Measurements from ENCODE around the gene CCDC185.
"Not testable (repeated sequence)": the region's sequence is repeated elsewhere in the genome, so short reads cannot be mapped to it uniquely, and the experiment has no call there.

Gene CCDC185

GRCh38 chr1:223363856-223364684 is 29.1 kb upstream of the CCDC185 start, which contains the start of gene SUSD4:
SUSD4 (minus strand) TSS chr1:223364176; CDS start chr1:223363425, 751 bp downstream.
- FAIRE-seq (no peak), DNase-seq (ENCODE audit: insufficient read length, low spot score) (no peak)
- TF ChIP-seq POLR2A (IDR thresholded peaks at IDR 0.05; ENCODE audit: low read depth, low read length) = no peak

DNA sequence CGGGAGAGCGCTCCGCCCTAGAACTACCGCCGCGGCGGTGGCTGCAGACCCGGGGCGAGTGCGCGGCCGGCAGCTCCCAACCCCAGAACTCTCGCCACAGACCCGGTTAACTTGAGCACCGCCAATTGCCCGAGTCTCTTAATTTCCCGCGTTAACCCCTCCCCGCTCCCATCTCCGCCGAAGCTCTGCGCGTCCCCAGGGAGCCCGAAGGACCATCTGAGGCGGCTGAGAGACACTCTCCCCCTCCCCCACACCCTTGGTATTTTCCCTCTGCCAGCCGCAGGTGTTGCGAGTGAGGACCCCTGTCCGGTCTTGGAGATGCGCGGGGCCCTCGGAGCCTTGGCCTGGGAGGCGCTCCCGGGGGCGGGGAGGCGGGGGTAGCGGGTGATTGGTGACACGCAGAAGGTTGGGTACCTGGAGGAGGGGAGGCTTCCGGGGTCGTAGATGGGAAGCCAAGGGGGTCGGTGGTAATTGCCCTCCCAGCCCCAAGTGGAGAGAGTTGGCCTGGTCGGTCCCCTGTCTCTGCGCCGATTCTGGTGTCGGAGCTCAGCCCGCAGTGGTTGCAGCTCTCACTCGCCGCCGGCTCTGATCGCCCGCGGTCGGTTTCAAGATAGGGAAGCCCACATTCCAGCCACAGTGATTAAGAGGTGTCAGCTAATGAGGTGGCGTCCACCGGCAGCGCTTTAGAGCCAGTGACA is 28.4 kb upstream of the CCDC185 start:
- FAIRE-seq (no peak), DNase-seq (ENCODE audit: insufficient read length, low spot score) (no peak)
- TF ChIP-seq POLR2A (IDR thresholded peaks at IDR 0.05; ENCODE audit: low read depth, low read length) = no peak

DNA sequence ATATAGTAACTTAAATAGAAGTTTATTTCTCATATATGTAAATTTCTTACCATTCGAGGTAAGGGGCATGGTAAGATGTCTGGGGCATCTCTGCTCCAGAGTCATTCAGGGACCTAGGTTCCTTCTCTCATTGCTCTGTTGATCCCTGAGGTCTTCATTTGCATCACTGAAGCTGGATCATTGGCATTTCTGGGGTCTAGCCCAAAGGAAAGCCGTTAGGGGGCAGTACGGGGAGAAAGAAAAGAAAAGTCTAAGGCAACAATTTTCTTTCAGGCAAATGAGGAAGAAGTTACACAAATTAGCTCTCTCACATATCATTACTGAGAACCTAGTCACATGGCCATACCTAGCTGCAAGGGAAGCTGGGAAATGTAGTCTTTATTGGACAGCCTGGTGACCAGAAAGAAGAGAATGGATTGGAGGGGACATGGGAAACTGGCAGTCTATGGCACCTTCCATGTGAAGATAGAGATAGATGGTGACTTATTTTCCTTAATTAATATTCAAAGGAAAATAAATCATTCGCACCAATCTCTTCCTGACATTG is 19.1 kb upstream of the CCDC185 start:
- no peak for DNase-seq (ENCODE audit: insufficient read length, low spot score)
- FAIRE-seq = no peak
- TF ChIP-seq POLR2A (IDR thresholded peaks at IDR 0.05; ENCODE audit: low read depth, low read length) = no peak

DNA sequence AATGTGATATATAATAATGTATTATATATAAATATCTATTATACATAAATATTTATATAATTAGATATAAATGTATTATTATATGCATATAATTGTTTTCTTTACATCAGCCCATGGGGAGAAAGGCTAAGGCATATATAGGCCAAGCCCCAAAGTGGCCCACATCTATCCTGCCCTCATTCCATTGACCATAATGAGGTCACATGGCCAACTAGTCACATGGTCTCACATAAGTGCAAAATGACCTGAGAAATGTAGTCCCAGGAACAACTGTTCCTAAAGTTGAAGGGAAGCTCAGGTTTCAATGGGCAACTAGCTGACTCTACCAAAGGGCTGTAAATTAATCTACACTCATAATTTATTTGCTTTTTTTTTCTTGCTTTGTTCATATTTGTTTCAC is 14.5 kb upstream of the CCDC185 start:
- TF ChIP-seq POLR2A (IDR thresholded peaks at IDR 0.05; ENCODE audit: low read depth, low read length) = no peak
- FAIRE-seq = no peak
- no peak for DNase-seq (ENCODE audit: insufficient read length, low spot score)

DNA sequence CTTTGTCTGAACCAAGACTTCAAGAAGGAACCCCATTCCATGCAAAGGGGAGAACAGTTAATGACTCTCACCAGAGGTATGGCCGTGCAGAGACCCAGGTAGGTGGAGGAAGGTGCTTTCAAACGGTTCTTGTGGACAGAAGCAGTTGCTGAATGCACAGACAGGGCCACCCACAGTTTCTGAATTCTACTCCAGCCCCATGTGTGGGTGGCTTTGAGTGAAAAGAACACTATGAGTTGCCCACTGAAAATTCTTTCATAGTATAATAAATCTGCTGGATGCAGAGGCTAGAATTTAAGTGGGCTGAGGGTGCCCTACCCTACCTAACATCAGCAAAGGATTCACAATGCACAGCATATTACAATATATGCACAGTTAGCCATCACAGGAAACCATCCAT is 7.2 kb upstream of the CCDC185 start:
- TF ChIP-seq POLR2A (IDR thresholded peaks at IDR 0.05; ENCODE audit: low read depth, low read length) = no peak
- DNase-seq (ENCODE audit: insufficient read length, low spot score) (no peak), FAIRE-seq (no peak)

GRCh38 chr1:223390618-223391017 is 2.6 kb upstream of the CCDC185 start:
- DNase-seq (ENCODE audit: insufficient read length, low spot score) = no peak
- FAIRE-seq = no peak
- no peak for TF ChIP-seq POLR2A (IDR thresholded peaks at IDR 0.05; ENCODE audit: low read depth, low read length)

GRCh38 chr1:223394242-223394641 is 1.0 kb downstream of the CCDC185 start:
- FAIRE-seq = no peak
- no peak for TF ChIP-seq POLR2A (IDR thresholded peaks at IDR 0.05; ENCODE audit: low read depth, low read length)

DNA sequence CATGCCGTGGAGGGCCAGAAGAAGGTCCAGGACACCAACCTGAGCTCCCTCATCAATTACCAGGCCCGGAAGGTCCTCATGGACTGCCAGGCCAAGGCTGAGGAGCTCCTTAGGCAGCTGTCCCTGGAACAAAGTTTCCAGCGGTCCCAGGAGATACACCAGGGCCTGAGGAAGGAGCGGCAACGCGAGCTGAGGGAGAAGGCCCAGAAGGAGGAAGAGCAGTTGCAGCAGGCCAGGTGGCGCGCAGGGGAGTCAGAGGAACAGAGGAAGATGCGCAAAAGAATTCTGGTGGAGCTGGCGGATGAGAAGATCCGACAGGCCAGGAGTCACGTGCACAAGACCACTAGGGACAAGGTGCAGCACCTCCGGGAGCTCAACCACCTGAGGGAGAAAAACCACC is 1.5 kb downstream of the CCDC185 start:
- FAIRE-seq (no peak), DNase-seq (ENCODE audit: insufficient read length, low spot score) (no peak)
- TF ChIP-seq POLR2A (IDR thresholded peaks at IDR 0.05; ENCODE audit: low read depth, low read length) = no peak

More at GRCh38 chr1:223394242-223394641, 1.0 kb downstream of the CCDC185 start:
- DNase-seq (ENCODE audit: insufficient read length, low spot score) = no peak

GRCh38 chr1:223399393-223399792 is 6.2 kb downstream of the CCDC185 start:
- FAIRE-seq; DNase-seq (ENCODE audit: insufficient read length, low spot score): not testable (repeated sequence)

GRCh38 chr1:223401873-223402789 is 8.9 kb downstream of the CCDC185 start:
- FAIRE-seq = peak; percentile 20
- DNase-seq (ENCODE audit: insufficient read length, low spot score) = no peak
- no peak for TF ChIP-seq POLR2A (IDR thresholded peaks at IDR 0.05; ENCODE audit: low read depth, low read length)

GRCh38 chr1:223402790-223403142 is 9.6 kb downstream of the CCDC185 start:
- FAIRE-seq (no peak), DNase-seq (ENCODE audit: insufficient read length, low spot score) (no peak)
- TF ChIP-seq POLR2A (IDR thresholded peaks at IDR 0.05; ENCODE audit: low read depth, low read length) = no peak

GRCh38 chr1:223403184-223403815 is 10.1 kb downstream of the CCDC185 start:
- FAIRE-seq (no peak), DNase-seq (ENCODE audit: insufficient read length, low spot score) (no peak)
- no peak for TF ChIP-seq POLR2A (IDR thresholded peaks at IDR 0.05; ENCODE audit: low read depth, low read length)

DNA sequence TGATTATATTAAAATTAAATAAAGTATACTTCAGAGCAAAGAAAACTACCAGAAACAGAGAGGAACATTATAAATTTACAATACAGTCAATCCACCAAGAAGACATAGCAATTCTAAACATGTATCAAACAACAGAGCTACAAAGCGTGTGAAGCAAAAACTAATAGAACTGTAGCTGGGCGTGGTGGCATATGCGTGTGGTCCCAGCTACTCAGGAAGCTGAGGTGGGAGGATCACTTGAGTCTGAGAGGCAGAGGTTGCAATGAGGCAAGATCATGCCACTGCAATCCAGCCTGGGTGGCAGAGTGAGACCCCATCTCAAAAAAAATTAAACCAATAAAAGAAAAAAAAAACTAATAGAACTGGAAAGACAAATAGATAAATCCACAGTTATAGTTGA is 12.3 kb downstream of the CCDC185 start:
- DNase-seq (ENCODE audit: insufficient read length, low spot score) (no peak), FAIRE-seq (no peak)
- no peak for TF ChIP-seq POLR2A (IDR thresholded peaks at IDR 0.05; ENCODE audit: low read depth, low read length)

Data from H54 (cell line).